ENCODE data around the gene TEX29.

GRCh38 chr13:111328574-111329410 is 8.3 kb downstream of the TEX29 start:
- TF ChIP-seq CTCF (IDR thresholded peaks at IDR 0.05) (no peak), POLR2A (IDR thresholded peaks at IDR 0.05) (no peak)

All from testis (tissue), 2 donors.